ENCODE measurements around the gene NAB2. TPM values are rescaled to one million over a fixed set of nuclear protein-coding genes. Genes with fewer than 3 reads are reported as not detected.

NAB2 gene
- total and polyA plus RNA-seq, 2 experiments from 2014 or later = 21.6 to 107 TPM

- Histone ChIP-seq H3K4me2 (ENCODE audit: unreplicated experiment) (peak overlapping the region; percentile 81), H3K9me2 (ENCODE audit: insufficient read depth) (no peaks in the 10 kb centered on the region), H3K79me2 (ENCODE audit: insufficient read depth) (peaks cover 37% of the 10 kb centered on the region), H3K27me3 (replicated peaks; ENCODE audit: insufficient read depth) (no peaks in the 10 kb centered on the region), H3K4me1 (ENCODE audit: insufficient read depth) (peaks cover 21% of the 10 kb centered on the region), H2AFZ (no peak overlapping the region), H3K36me3 (ENCODE audit: low read depth) (peaks cover 17% of the 10 kb centered on the region), H3K9ac (peak overlapping the region; percentile 91), H3K4me3 (peak overlapping the region; percentile 80), H3K27ac (peak overlapping the region; percentile 99), H4K20me1 (ENCODE audit: insufficient read depth) (no peaks in the 10 kb centered on the region), H3F3A (ENCODE audit: insufficient read depth) (peaks cover 33% of the 10 kb centered on the region), H3K9me3 (ENCODE audit: low read depth) (no peaks in the 10 kb centered on the region)
- 0 to 1% methylated on average over 22 to 37 of the region's 37 CpGs for WGBS, 2 experiments (ENCODE audit: low coverage in 1 of 2, low lambda C conversion rate in 2 of 2, missing lambda C conversion rate in 2 of 2)
- in situ Hi-C loops (cut with MboI) = no loop called here
- TF ChIP-seq EZH2phosphoT487 (IDR thresholded peaks at IDR 0.05; ENCODE audit: insufficient read depth, low read depth) (no peak), EZH2 (IDR thresholded peaks at IDR 0.05; ENCODE audit: insufficient read depth, poor library complexity, severe bottlenecking) (no peak)
- DNase-seq = peak; percentile 95
These were observed 1.1 kb upstream of the NAB2 start for GRCh38 chr12:57087691-57088353.

DNA sequence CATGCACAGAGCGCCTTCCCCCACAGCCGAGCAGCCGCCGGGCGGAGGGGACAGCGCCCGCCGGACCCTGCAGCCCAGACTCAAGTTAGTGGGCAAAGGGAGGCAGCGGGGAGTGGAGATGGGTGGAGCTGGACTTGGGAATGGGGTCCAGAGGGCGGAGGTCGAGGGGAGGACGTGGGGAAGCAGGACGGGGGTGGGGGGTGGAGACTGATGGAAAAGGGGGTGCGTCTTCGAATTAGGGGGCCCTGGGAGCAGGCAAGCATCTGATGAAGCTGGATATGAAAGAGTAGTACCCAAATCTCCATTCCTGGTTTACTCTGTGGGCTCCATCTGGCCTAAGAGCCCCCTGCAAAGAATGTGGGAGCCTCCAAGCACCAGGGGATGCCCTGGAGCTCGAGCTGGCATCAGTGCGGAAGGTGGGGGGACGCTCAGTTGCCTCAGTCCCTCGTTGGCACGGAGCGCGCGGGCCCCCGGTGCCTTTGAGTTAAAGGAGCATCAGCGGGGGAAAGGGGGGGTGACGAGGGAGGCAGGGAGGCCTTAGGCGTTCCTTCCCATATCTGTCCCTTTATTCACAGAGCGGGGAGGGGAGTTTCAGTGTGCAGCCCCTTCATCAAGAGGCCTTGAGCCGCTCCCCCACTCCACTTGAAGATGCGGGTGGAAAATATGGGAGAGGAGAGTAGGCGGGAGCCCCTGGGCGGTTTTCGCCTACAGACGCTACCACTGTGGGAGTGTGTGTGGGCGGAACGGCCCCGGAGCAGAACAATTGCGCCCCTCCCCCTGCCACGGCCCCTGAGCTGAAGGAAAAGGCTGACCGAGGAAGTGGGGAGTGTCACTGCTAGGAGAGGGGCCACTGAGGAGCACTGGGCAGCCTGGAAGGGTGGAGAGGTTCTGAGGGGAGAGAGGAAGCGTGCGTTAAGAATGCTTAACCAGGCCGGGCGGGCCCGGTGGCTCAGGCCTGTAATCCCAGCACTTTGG, 644 bp downstream of the NAB2 start:
- Histone ChIP-seq H3K4me2 (ENCODE audit: unreplicated experiment) (peak overlapping the region; percentile 86), H4K20me1 (ENCODE audit: insufficient read depth) (no peaks in the 10 kb centered on the region), H3K9me3 (ENCODE audit: low read depth) (no peaks in the 10 kb centered on the region), H3K4me3 (peak overlapping the region; percentile 93), H3K79me2 (ENCODE audit: insufficient read depth) (peaks cover 42% of the 10 kb centered on the region), H3K4me1 (ENCODE audit: insufficient read depth) (peaks cover 37% of the 10 kb centered on the region), H3K27me3 (replicated peaks; ENCODE audit: insufficient read depth) (no peaks in the 10 kb centered on the region), H3K9me2 (ENCODE audit: insufficient read depth) (no peaks in the 10 kb centered on the region), H3F3A (ENCODE audit: insufficient read depth) (peaks cover 38% of the 10 kb centered on the region), H3K9ac (peak overlapping the region; percentile 89), H3K27ac (peak overlapping the region; percentile 85), H3K36me3 (ENCODE audit: low read depth) (peaks cover 23% of the 10 kb centered on the region), H2AFZ (no peak overlapping the region)
- in situ Hi-C loops (cut with MboI) = no loop called here
- TF ChIP-seq EZH2 (IDR thresholded peaks at IDR 0.05; ENCODE audit: insufficient read depth, poor library complexity, severe bottlenecking) = no peak
- TF ChIP-seq EZH2phosphoT487 (IDR thresholded peaks at IDR 0.05; ENCODE audit: insufficient read depth, low read depth) = no peak
- 1 to 2% methylated on average over 40 to 45 of the region's 45 CpGs for WGBS, 2 experiments (ENCODE audit: low coverage in 1 of 2, low lambda C conversion rate in 2 of 2, missing lambda C conversion rate in 2 of 2)
- DNase-seq = peak; percentile 73

- no peak for TF ChIP-seq EZH2 (IDR thresholded peaks at IDR 0.05; ENCODE audit: insufficient read depth, poor library complexity, severe bottlenecking)
- no peak for TF ChIP-seq EZH2phosphoT487 (IDR thresholded peaks at IDR 0.05; ENCODE audit: insufficient read depth, low read depth)
- DNase-seq = peak; percentile 51
These were observed 1.6 kb downstream of the NAB2 start for GRCh38 chr12:57090490-57090889.

DNA sequence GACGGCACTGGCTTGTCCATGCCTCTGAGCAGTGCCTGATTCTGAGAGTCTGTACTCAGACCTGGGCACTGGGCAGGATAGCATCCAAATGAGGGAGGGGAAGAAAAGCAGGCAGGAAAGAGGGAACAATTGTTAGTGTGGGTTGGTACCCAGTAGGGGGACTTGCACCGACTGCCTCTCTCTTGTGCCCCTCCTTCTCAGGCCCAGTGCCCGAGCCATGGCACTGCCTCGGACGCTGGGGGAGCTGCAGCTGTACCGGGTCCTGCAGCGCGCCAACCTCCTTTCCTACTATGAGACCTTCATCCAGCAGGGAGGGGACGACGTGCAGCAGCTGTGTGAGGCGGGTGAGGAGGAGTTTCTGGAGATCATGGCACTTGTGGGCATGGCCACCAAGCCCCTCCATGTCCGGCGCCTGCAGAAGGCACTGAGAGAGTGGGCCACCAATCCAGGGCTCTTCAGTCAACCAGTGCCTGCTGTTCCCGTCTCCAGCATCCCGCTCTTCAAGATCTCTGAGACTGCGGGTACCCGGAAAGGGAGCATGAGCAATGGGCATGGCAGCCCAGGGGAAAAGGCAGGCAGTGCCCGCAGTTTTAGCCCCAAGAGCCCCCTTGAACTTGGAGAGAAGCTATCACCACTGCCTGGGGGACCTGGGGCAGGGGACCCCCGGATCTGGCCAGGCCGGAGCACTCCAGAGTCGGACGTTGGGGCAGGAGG, 2.2 kb downstream of the NAB2 start:
- no peaks in the 10 kb centered on the region for H4K20me1 ChIP-seq (ENCODE audit: insufficient read depth)
- H3K9me2 ChIP-seq (ENCODE audit: insufficient read depth) = no peaks in the 10 kb centered on the region
- H3K4me1 ChIP-seq (ENCODE audit: insufficient read depth) = peaks cover 30% of the 10 kb centered on the region
- TF ChIP-seq EZH2phosphoT487 (IDR thresholded peaks at IDR 0.05; ENCODE audit: insufficient read depth, low read depth) (no peak), EZH2 (IDR thresholded peaks at IDR 0.05; ENCODE audit: insufficient read depth, poor library complexity, severe bottlenecking) (no peak)
- in situ Hi-C loops (cut with MboI) = no loop called here
- peaks cover 42% of the 10 kb centered on the region for H3K79me2 ChIP-seq (ENCODE audit: insufficient read depth)
- H3K36me3 ChIP-seq (ENCODE audit: low read depth) = peaks cover 26% of the 10 kb centered on the region
- H3F3A ChIP-seq (ENCODE audit: insufficient read depth) = peaks cover 39% of the 10 kb centered on the region
- H3K27ac ChIP-seq = peak overlapping the region; percentile 85
- H3K4me2 ChIP-seq (ENCODE audit: unreplicated experiment) = peak overlapping the region; percentile 86
- DNase-seq = peak; percentile 78
- H3K9me3 ChIP-seq (ENCODE audit: low read depth) = no peaks in the 10 kb centered on the region
- no peak overlapping the region for H2AFZ ChIP-seq
- peak overlapping the region; percentile 93 for H3K4me3 ChIP-seq
- H3K27me3 ChIP-seq (replicated peaks; ENCODE audit: insufficient read depth) = no peaks in the 10 kb centered on the region
- 15 to 18% methylated on average over 14 to 22 of the region's 22 CpGs for WGBS, 2 experiments (ENCODE audit: low coverage in 1 of 2, low lambda C conversion rate in 2 of 2, missing lambda C conversion rate in 2 of 2)
- H3K9ac ChIP-seq = peak overlapping the region; percentile 89

More at GRCh38 chr12:57090490-57090889, 1.6 kb downstream of the NAB2 start:
- WGBS, 2 experiments (ENCODE audit: low coverage in 1 of 2, low lambda C conversion rate in 2 of 2, missing lambda C conversion rate in 2 of 2) = 18% methylated on average over 6 of the region's 6 CpGs
- Histone ChIP-seq H3K4me3 (peak overlapping the region; percentile 93), H3F3A (ENCODE audit: insufficient read depth) (peaks cover 39% of the 10 kb centered on the region), H4K20me1 (ENCODE audit: insufficient read depth) (no peaks in the 10 kb centered on the region), H3K9me2 (ENCODE audit: insufficient read depth) (no peaks in the 10 kb centered on the region), H3K4me2 (ENCODE audit: unreplicated experiment) (peak overlapping the region; percentile 86), H3K27ac (peak overlapping the region; percentile 85), H3K4me1 (ENCODE audit: insufficient read depth) (peaks cover 36% of the 10 kb centered on the region), H3K79me2 (ENCODE audit: insufficient read depth) (peaks cover 42% of the 10 kb centered on the region), H3K9me3 (ENCODE audit: low read depth) (no peaks in the 10 kb centered on the region), H3K36me3 (ENCODE audit: low read depth) (peaks cover 26% of the 10 kb centered on the region), H3K27me3 (replicated peaks; ENCODE audit: insufficient read depth) (no peaks in the 10 kb centered on the region), H2AFZ (no peak overlapping the region), H3K9ac (peak overlapping the region; percentile 89)
- in situ Hi-C loops (cut with MboI) = no loop called here

Measured in GM23248 (cell line).